Astrocyte (in vitro differentiated cells and primary cell): ENCODE measurements around the gene CCL26. TPM values are rescaled to one million over a fixed set of nuclear protein-coding genes. Genes with fewer than 3 reads are reported as not detected.

Experiments
- DNase-seq: peaks from one replicate; pipeline ENCODE4 v3.0.0-alpha.2; 2010; ENCODE audit warnings: low read depth
- FAIRE-seq: peaks from 2 replicates; lab custom pipeline; 2011; peaks lifted over from hg19 to GRCh38; lab: Jason Lieb, UNC
- H2AFZ ChIP-seq: 2 replicates; pipeline ENCODE4 v1.6.0; 2012; ENCODE audit warnings: low read depth, low read length, inconsistent platforms
- H3K27ac ChIP-seq: 2 replicates; pipeline ENCODE4 v1.5.1; 2011; ENCODE audit warnings: low read depth, low read length, inconsistent platforms
- H3K27me3 ChIP-seq: 2 replicates; pipeline ENCODE4 v1.6.0; 2011; ENCODE audit warnings: low read length, inconsistent platforms; ENCODE audit not compliant: insufficient read depth
- H3K36me3 ChIP-seq: 2 replicates; pipeline ENCODE4 v1.5.1; 2011; ENCODE audit warnings: low read length, inconsistent platforms; ENCODE audit not compliant: insufficient read depth
- H3K4me1 ChIP-seq: 2 replicates; pipeline ENCODE4 v1.5.1; 2011; ENCODE audit warnings: low read length, inconsistent platforms; ENCODE audit not compliant: insufficient read depth
- H3K4me2 ChIP-seq: 2 replicates; pipeline ENCODE4 v1.6.0; 2012; ENCODE audit warnings: low read length, inconsistent platforms
- H3K4me3 ChIP-seq: 2 replicates; pipeline ENCODE4 v1.5.1; 2011; ENCODE audit warnings: low read depth, mild to moderate bottlenecking, low read length, inconsistent platforms; ENCODE audit not compliant: insufficient read depth
- H3K79me2 ChIP-seq: 2 replicates; pipeline ENCODE4 v1.6.0; 2012; ENCODE audit warnings: mild to moderate bottlenecking, low read length, inconsistent platforms; ENCODE audit not compliant: insufficient read depth
- H3K9ac ChIP-seq: 2 replicates; pipeline ENCODE4 v1.6.0; 2012; ENCODE audit warnings: mild to moderate bottlenecking, low read length, inconsistent platforms
- H3K9me3 ChIP-seq: 2 replicates; pipeline ENCODE4 v1.5.1; 2012; ENCODE audit warnings: low read depth, mild to moderate bottlenecking, low read length, inconsistent platforms; ENCODE audit not compliant: insufficient read depth
- H4K20me1 ChIP-seq: 2 replicates; pipeline ENCODE4 v1.6.0; 2012; ENCODE audit warnings: low read length, inconsistent platforms; ENCODE audit not compliant: insufficient read depth
- H3K27ac Mint-ChIP-seq: one replicate; pipeline ENCODE4 v1.8.0; 2021; ENCODE audit warnings: mild to moderate bottlenecking, mixed read lengths; ENCODE audit not compliant: unreplicated experiment
- H3K27me3 Mint-ChIP-seq: one replicate; pipeline ENCODE4 v1.8.0; 2021; ENCODE audit warnings: low read depth, mixed read lengths; ENCODE audit not compliant: unreplicated experiment
- H3K36me3 Mint-ChIP-seq: one replicate; pipeline ENCODE4 v1.8.0; 2021; ENCODE audit warnings: low read depth, mixed read lengths; ENCODE audit not compliant: unreplicated experiment
- H3K4me1 Mint-ChIP-seq: one replicate; pipeline ENCODE4 v1.8.0; 2021; ENCODE audit warnings: low read depth, mixed read lengths; ENCODE audit not compliant: unreplicated experiment
- H3K4me3 Mint-ChIP-seq: one replicate; pipeline ENCODE4 v1.8.0; 2021; ENCODE audit warnings: mild to moderate bottlenecking, moderate library complexity, mixed read lengths; ENCODE audit not compliant: unreplicated experiment
- H3K9me3 Mint-ChIP-seq: one replicate; pipeline ENCODE4 v1.8.0; 2021; ENCODE audit warnings: mild to moderate bottlenecking, mixed read lengths; ENCODE audit not compliant: unreplicated experiment
- EZH2 ChIP-seq: IDR thresholded peaks from 2 replicates; pipeline ENCODE4 v1.6.1; 2012; ENCODE audit warnings: mild to moderate bottlenecking, low read length, inconsistent platforms; ENCODE audit not compliant: insufficient read depth
- total RNA-seq: library from RNA; stranded (reverse); gene quantifications from 2 replicates; pipeline ENCODE4 v1.2.1, GENCODE V29; 2021
- TF ChIP-seq, protein P1 (sequence below): IDR thresholded peaks from 2 replicates; pipeline ENCODE4 v1.5.1; 2011; ENCODE audit warnings: low read depth, mild to moderate bottlenecking, inconsistent platforms, low read length, moderate library complexity; ENCODE audit not compliant: insufficient read depth

Gene CCL26
- total RNA-seq, 1 donor from 2014 or later, result not detected

GRCh38 chr7:75808106-75808505 is 36.1 kb upstream of the CCL26 start:
- peaks cover 7% of the 10 kb centered on the region for H3K9me3 Mint-ChIP-seq
- TF ChIP-seq EZH2, result no peak
- TF ChIP-seq, protein P1, sequence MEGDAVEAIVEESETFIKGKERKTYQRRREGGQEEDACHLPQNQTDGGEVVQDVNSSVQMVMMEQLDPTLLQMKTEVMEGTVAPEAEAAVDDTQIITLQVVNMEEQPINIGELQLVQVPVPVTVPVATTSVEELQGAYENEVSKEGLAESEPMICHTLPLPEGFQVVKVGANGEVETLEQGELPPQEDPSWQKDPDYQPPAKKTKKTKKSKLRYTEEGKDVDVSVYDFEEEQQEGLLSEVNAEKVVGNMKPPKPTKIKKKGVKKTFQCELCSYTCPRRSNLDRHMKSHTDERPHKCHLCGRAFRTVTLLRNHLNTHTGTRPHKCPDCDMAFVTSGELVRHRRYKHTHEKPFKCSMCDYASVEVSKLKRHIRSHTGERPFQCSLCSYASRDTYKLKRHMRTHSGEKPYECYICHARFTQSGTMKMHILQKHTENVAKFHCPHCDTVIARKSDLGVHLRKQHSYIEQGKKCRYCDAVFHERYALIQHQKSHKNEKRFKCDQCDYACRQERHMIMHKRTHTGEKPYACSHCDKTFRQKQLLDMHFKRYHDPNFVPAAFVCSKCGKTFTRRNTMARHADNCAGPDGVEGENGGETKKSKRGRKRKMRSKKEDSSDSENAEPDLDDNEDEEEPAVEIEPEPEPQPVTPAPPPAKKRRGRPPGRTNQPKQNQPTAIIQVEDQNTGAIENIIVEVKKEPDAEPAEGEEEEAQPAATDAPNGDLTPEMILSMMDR, result no peak
- peaks cover 2% of the 10 kb centered on the region for H3K27me3 ChIP-seq
- no peak overlapping the region for H3K4me3 Mint-ChIP-seq
- no peak overlapping the region for H3K9ac ChIP-seq
- no peaks in the 10 kb centered on the region for H3K27me3 Mint-ChIP-seq
- no peak overlapping the region for H3K27ac ChIP-seq
- no peak overlapping the region for H2AFZ ChIP-seq
- DNase-seq (no peak), FAIRE-seq (no peak)
- H3K9me3 ChIP-seq, result peaks cover 9% of the 10 kb centered on the region
- no peaks in the 10 kb centered on the region for H3K79me2 ChIP-seq
- no peaks in the 10 kb centered on the region for H3K4me1 Mint-ChIP-seq
- H3K4me3 ChIP-seq, result no peak overlapping the region
- H4K20me1 ChIP-seq, result no peaks in the 10 kb centered on the region
- no peak overlapping the region for H3K27ac Mint-ChIP-seq
- no peaks in the 10 kb centered on the region for H3K36me3 ChIP-seq
- no peak overlapping the region for H3K4me2 ChIP-seq
- no peaks in the 10 kb centered on the region for H3K4me1 ChIP-seq
- no peaks in the 10 kb centered on the region for H3K36me3 Mint-ChIP-seq

- no peak overlapping the region for H2AFZ ChIP-seq
- H3K4me1 ChIP-seq, result no peaks in the 10 kb centered on the region
- peaks cover 2% of the 10 kb centered on the region for H3K27me3 ChIP-seq
Measured at GRCh38 chr7:75807452-75807851, 35.4 kb upstream of the CCL26 start.

More at GRCh38 chr7:75807452-75807851, 35.4 kb upstream of the CCL26 start:
- Histone ChIP-seq H3K79me2 (no peaks in the 10 kb centered on the region), H3K4me3 (no peak overlapping the region), H3K27ac (no peak overlapping the region), H3K9me3 (peaks cover 9% of the 10 kb centered on the region), H3K9ac (no peak overlapping the region), H3K36me3 (no peaks in the 10 kb centered on the region), H4K20me1 (no peaks in the 10 kb centered on the region), H3K4me2 (no peak overlapping the region)
- TF ChIP-seq, protein P1, result no peak
- TF ChIP-seq EZH2, result no peak
- Mint-ChIP-seq H3K36me3 (no peaks in the 10 kb centered on the region), H3K4me1 (no peaks in the 10 kb centered on the region), H3K27me3 (peaks cover 4% of the 10 kb centered on the region), H3K27ac (no peak overlapping the region), H3K9me3 (peaks cover 7% of the 10 kb centered on the region), H3K4me3 (no peak overlapping the region)
- DNase-seq, result no peak
- no peak for FAIRE-seq
